Measurements from ENCODE around the gene TRIM47. TPM values are rescaled to one million over a fixed set of nuclear protein-coding genes. Genes with fewer than 3 reads are reported as not detected.

The TRIM47 gene
- total and polyA plus RNA-seq, 2 of the 13 experiments (the other 11 are each of a cell fraction or from before 2014, with no cell fraction given): 33.5 to 82.0 TPM

DNA sequence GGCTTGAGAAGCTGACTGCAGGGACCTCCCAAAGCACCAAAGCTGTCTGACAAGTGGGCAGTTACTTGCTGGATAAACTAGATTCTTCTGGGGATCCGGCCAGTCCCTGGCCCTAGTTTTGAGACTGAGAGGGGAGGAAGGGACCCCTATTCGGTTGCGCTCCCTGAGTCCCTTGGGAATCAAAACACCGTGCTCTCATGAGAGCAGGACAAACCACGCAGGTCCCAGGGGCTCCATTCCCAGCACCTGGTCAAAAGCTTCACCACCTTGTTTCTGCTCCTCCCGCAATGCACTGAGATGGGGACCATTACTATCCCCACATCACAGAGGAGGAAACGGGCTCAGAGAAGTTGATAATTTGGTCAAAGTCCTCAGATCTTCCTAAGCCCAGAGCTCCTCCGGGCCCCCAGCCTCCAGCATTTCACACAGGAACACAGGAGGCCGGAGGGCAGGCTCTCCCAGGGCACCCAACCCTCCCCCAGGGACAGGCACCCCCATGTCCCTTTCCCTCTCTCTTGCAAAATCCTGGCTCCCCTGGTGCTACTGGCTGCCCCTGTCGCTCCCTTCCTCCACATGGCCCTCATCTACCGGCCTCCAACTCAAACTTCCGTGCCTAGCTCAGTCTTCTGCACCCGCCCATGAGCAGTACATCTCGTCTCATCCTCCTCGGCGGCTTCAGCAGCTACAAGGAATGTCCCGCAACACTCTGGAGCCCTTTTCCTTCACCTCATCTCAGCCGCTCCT is 15.1 kb upstream of the TRIM47 start (continued):
- no peak; the same call in 1 of the 2 replicates for TF ChIP-seq KLF6 (CRISPR knock-in tag; IDR thresholded peaks at IDR 0.05)
- TF ChIP-seq HNF4G (IDR thresholded peaks at IDR 0.05; ENCODE audit: borderline replicate concordance, low read depth, low read length): peak; percentile 7; the same call in 1 of the 2 replicates
- no peak for TF ChIP-seq HNF4G (CRISPR knock-in tag; IDR thresholded peaks at IDR 0.05; ENCODE audit: borderline replicate concordance, low read depth)
- TF ChIP-seq KDM1A (CRISPR knock-in tag; IDR thresholded peaks at IDR 0.05): no peak
- peak; percentile 16; the same call in 1 of the 2 replicates for TF ChIP-seq YEATS4 (CRISPR knock-in tag; IDR thresholded peaks at IDR 0.05; ENCODE audit: borderline replicate concordance)
- TF ChIP-seq ISX (CRISPR knock-in tag; conservative IDR thresholded peaks at IDR 0.05): 0 out of 2 replicates have a peak, but pooled peaks have one; percentile 17
- TF ChIP-seq ZNF3 (CRISPR knock-in tag; IDR thresholded peaks at IDR 0.05): no peak
- TF ChIP-seq MEIS1 (CRISPR knock-in tag; IDR thresholded peaks at IDR 0.05; ENCODE audit: borderline replicate concordance): no peak
- peak; percentile 1 for TF ChIP-seq AGO1 (IDR thresholded peaks at IDR 0.05; ENCODE audit: low read depth, low read length, poor library complexity, severe bottlenecking)
- TF ChIP-seq, protein P1, sequence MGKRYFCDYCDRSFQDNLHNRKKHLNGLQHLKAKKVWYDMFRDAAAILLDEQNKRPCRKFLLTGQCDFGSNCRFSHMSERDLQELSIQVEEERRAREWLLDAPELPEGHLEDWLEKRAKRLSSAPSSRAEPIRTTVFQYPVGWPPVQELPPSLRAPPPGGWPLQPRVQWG (CRISPR knock-in tag; IDR thresholded peaks at IDR 0.05; ENCODE audit: borderline replicate concordance, low read depth): no peak
- TF ChIP-seq KAT7 (CRISPR knock-in tag; IDR thresholded peaks at IDR 0.05; ENCODE audit: borderline replicate concordance): no peak
- TF ChIP-seq ZNF761 (CRISPR knock-in tag; conservative IDR thresholded peaks at IDR 0.05): peak; percentile 76; the same call in 1 of the 2 replicates
- no peak for TF ChIP-seq ZNF138 (CRISPR knock-in tag; IDR thresholded peaks at IDR 0.05; ENCODE audit: low read depth)
- TF ChIP-seq, protein P2, sequence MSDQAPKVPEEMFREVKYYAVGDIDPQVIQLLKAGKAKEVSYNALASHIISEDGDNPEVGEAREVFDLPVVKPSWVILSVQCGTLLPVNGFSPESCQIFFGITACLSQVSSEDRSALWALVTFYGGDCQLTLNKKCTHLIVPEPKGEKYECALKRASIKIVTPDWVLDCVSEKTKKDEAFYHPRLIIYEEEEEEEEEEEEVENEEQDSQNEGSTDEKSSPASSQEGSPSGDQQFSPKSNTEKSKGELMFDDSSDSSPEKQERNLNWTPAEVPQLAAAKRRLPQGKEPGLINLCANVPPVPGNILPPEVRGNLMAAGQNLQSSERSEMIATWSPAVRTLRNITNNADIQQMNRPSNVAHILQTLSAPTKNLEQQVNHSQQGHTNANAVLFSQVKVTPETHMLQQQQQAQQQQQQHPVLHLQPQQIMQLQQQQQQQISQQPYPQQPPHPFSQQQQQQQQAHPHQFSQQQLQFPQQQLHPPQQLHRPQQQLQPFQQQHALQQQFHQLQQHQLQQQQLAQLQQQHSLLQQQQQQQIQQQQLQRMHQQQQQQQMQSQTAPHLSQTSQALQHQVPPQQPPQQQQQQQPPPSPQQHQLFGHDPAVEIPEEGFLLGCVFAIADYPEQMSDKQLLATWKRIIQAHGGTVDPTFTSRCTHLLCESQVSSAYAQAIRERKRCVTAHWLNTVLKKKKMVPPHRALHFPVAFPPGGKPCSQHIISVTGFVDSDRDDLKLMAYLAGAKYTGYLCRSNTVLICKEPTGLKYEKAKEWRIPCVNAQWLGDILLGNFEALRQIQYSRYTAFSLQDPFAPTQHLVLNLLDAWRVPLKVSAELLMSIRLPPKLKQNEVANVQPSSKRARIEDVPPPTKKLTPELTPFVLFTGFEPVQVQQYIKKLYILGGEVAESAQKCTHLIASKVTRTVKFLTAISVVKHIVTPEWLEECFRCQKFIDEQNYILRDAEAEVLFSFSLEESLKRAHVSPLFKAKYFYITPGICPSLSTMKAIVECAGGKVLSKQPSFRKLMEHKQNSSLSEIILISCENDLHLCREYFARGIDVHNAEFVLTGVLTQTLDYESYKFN (CRISPR knock-in tag; conservative IDR thresholded peaks at IDR 0.05): 0 out of 2 replicates have a peak, but pooled peaks have one; percentile 16
- TF ChIP-seq, protein P3, sequence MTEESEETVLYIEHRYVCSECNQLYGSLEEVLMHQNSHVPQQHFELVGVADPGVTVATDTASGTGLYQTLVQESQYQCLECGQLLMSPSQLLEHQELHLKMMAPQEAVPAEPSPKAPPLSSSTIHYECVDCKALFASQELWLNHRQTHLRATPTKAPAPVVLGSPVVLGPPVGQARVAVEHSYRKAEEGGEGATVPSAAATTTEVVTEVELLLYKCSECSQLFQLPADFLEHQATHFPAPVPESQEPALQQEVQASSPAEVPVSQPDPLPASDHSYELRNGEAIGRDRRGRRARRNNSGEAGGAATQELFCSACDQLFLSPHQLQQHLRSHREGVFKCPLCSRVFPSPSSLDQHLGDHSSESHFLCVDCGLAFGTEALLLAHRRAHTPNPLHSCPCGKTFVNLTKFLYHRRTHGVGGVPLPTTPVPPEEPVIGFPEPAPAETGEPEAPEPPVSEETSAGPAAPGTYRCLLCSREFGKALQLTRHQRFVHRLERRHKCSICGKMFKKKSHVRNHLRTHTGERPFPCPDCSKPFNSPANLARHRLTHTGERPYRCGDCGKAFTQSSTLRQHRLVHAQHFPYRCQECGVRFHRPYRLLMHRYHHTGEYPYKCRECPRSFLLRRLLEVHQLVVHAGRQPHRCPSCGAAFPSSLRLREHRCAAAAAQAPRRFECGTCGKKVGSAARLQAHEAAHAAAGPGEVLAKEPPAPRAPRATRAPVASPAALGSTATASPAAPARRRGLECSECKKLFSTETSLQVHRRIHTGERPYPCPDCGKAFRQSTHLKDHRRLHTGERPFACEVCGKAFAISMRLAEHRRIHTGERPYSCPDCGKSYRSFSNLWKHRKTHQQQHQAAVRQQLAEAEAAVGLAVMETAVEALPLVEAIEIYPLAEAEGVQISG (CRISPR knock-in tag; IDR thresholded peaks at IDR 0.05): no peak
- TF ChIP-seq SALL2 (CRISPR knock-in tag; IDR thresholded peaks at IDR 0.05): 0 out of 2 replicates have a peak, but pooled peaks have one; percentile 44
- no peak; the same call in 1 of the 2 replicates for TF ChIP-seq ZC3H13 (CRISPR knock-in tag; IDR thresholded peaks at IDR 0.05)
- TF ChIP-seq, protein P4, sequence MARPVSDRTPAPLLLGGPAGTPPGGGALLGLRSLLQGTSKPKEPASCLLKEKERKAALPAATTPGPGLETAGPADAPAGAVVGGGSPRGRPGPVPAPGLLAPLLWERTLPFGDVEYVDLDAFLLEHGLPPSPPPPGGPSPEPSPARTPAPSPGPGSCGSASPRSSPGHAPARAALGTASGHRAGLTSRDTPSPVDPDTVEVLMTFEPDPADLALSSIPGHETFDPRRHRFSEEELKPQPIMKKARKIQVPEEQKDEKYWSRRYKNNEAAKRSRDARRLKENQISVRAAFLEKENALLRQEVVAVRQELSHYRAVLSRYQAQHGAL (CRISPR knock-in tag; IDR thresholded peaks at IDR 0.05; ENCODE audit: not compliant biosample characterization): no peak
- TF ChIP-seq HDAC2 (CRISPR knock-in tag; IDR thresholded peaks at IDR 0.05): no peak
- TF ChIP-seq, protein P5, sequence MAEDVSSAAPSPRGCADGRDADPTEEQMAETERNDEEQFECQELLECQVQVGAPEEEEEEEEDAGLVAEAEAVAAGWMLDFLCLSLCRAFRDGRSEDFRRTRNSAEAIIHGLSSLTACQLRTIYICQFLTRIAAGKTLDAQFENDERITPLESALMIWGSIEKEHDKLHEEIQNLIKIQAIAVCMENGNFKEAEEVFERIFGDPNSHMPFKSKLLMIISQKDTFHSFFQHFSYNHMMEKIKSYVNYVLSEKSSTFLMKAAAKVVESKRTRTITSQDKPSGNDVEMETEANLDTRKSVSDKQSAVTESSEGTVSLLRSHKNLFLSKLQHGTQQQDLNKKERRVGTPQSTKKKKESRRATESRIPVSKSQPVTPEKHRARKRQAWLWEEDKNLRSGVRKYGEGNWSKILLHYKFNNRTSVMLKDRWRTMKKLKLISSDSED (CRISPR knock-in tag; IDR thresholded peaks at IDR 0.05): no peak

Data from HepG2 (cell line).